SK-N-SH (cell line): ENCODE data around the gene SCARF1. TPM values are rescaled to one million over a fixed set of nuclear protein-coding genes. Genes with fewer than 3 reads are reported as not detected.

Source experiments
- CTCF ChIA-PET: fragments of 300-600, 350-600 bp; formaldehyde crosslinking; extraction: SDS; loops from one replicate; lab custom pipeline; 2021; lab: Yijun Ruan, JAX
- POLR2A ChIA-PET: fragments of 350-600 bp; sonication (Branson Sonifier 250); formaldehyde crosslinking; extraction: SDS; loops from one replicate; lab custom pipeline; 2020; ENCODE audit warnings: antibody characterized with exemption, inconsistent platforms; lab: Yijun Ruan, JAX
- DNase-seq: peaks from one replicate; pipeline ENCODE4 v3.0.0; 2012
- H2AFZ ChIP-seq: fragments of 200-600 bp; sonication (generic); 2 replicates; pipeline ENCODE4 v1.8.1; 2016; ENCODE audit warnings: antibody characterized with exemption, mild to moderate bottlenecking, low read depth
- H3F3A ChIP-seq: fragments of 200-600 bp; sonication (generic); replicated peaks from 2 replicates; pipeline ENCODE3; 2016; ENCODE audit warnings: antibody characterized with exemption, mild to moderate bottlenecking; ENCODE audit not compliant: insufficient read depth
- H3K27ac ChIP-seq, 2 experiments: fragments of 200-500 bp in 1 of 2; fragments of 200-600 bp in 1 of 2; sonication (Bioruptor generic) in 1 of 2; sonication (generic), shearing (Covaris generic) in 1 of 2; 2 replicates each; pipeline versions ENCODE4 v1.5.1 to v1.6.1; 2014 to 2016; ENCODE audit warnings: low read depth in 2 of 2, inconsistent platforms in 1 of 2, low read length in 1 of 2, mild to moderate bottlenecking in 1 of 2, mixed read lengths in 1 of 2
- H3K27me3 ChIP-seq: fragments of 200-600 bp; sonication (generic), shearing (Covaris generic); 2 replicates; pipeline ENCODE4 v1.6.1; 2016; ENCODE audit warnings: mixed run types; ENCODE audit not compliant: insufficient read depth
- H3K36me3 ChIP-seq, 2 experiments: fragments of 200-500 bp in 1 of 2; fragments of 200-600 bp in 1 of 2; sonication (Bioruptor generic) in 1 of 2; sonication (generic) in 1 of 2; replicated peaks in 1 of 2; 2 replicates each; pipeline versions ENCODE3 to v1.5.1; 2014 to 2016; ENCODE audit warnings: low read length in 1 of 2, mild to moderate bottlenecking in 1 of 2; ENCODE audit not compliant: insufficient read depth in 2 of 2, control insufficient read depth in 1 of 2
- H3K4me1 ChIP-seq, 2 experiments: fragments of 200-500 bp in 1 of 2; fragments of 200-600 bp in 1 of 2; sonication (Bioruptor generic) in 1 of 2; sonication (generic), shearing (Covaris generic) in 1 of 2; 2 replicates each; pipeline versions ENCODE4 v1.5.1 to v1.6.1; 2014 to 2016; ENCODE audit warnings: low read depth in 1 of 2, low read length in 1 of 2, mixed run types in 1 of 2; ENCODE audit not compliant: insufficient read depth in 2 of 2, control insufficient read depth in 1 of 2
- H3K4me2 ChIP-seq: fragments of 200-600 bp; sonication (generic), shearing (Covaris generic); 2 replicates; pipeline ENCODE4 v1.6.1; 2017; ENCODE audit warnings: mixed run types
- H3K4me3 ChIP-seq, 2 experiments: fragments of 200-500 bp in 1 of 2; fragments of 200-600 bp in 1 of 2; sonication (Bioruptor generic) in 1 of 2; sonication (generic), shearing (Covaris generic) in 1 of 2; 2 replicates each; pipeline versions ENCODE4 v1.5.1 to v1.8.1; 2014 to 2016; ENCODE audit warnings: low read depth in 2 of 2, inconsistent platforms in 1 of 2, low read length in 1 of 2, mild to moderate bottlenecking in 1 of 2, mixed read lengths in 1 of 2, moderate library complexity in 1 of 2
- H3K79me2 ChIP-seq: fragments of 200-600 bp; sonication (generic); 2 replicates; pipeline ENCODE4 v1.8.1; 2017; ENCODE audit warnings: mild to moderate bottlenecking; ENCODE audit not compliant: insufficient read depth
- H3K9ac ChIP-seq: fragments of 200-600 bp; sonication (generic); 2 replicates; pipeline ENCODE4 v1.6.1; 2017; ENCODE audit warnings: mixed run types
- H3K9me2 ChIP-seq: fragments of 200-600 bp; sonication (generic); 2 replicates; pipeline ENCODE4 v1.6.1; 2017; ENCODE audit warnings: mixed run types
- H3K9me3 ChIP-seq: fragments of 200-600 bp; sonication (generic); 2 replicates; pipeline ENCODE4 v1.6.1; 2017; ENCODE audit warnings: mixed run types, mild to moderate bottlenecking, moderate library complexity
- H4K20me1 ChIP-seq: fragments of 200-600 bp; sonication (generic); 2 replicates; pipeline ENCODE4 v1.6.1; 2017; ENCODE audit warnings: mild to moderate bottlenecking, mixed run types; ENCODE audit not compliant: insufficient read depth
- CHD2 ChIP-seq: fragments of 150-350 bp; IDR thresholded peaks from 2 replicates; pipeline ENCODE4 v1.6.1; 2018; ENCODE audit warnings: low read length; ENCODE audit not compliant: partially characterized antibody
- EP300 ChIP-seq, 2 experiments: IDR thresholded peaks; 2 replicates each; pipeline versions ENCODE4 v1.4.0 to v1.6.1; 2012; ENCODE audit warnings: borderline replicate concordance in 1 of 2, low read depth in 1 of 2, low read length in 1 of 2
- FOXJ3 ChIP-seq: sonication (generic); formaldehyde crosslinking; IDR thresholded peaks from 2 replicates; pipeline ENCODE4 v1.5.1; 2020; ENCODE audit warnings: mild to moderate bottlenecking, missing genetic modification reagents
- FOXM1 ChIP-seq: IDR thresholded peaks from 2 replicates; pipeline ENCODE4 v1.4.0; 2012; ENCODE audit warnings: low read depth, mild to moderate bottlenecking
- GABPA ChIP-seq: IDR thresholded peaks from 2 replicates; pipeline ENCODE4 v1.4.0; 2012; ENCODE audit warnings: low read depth, mild to moderate bottlenecking
- GATA2 ChIP-seq: sonication (generic); formaldehyde crosslinking; IDR thresholded peaks from 2 replicates; pipeline ENCODE4 v1.5.0; 2020; ENCODE audit warnings: mild to moderate bottlenecking, missing genetic modification reagents
- JUND ChIP-seq: IDR thresholded peaks from 2 replicates; pipeline ENCODE4 v1.4.0; 2012
- MEF2A ChIP-seq: IDR thresholded peaks from 2 replicates; pipeline ENCODE4 v1.4.0; 2012; ENCODE audit warnings: low read depth, borderline replicate concordance
- MXI1 ChIP-seq: IDR thresholded peaks from 2 replicates; pipeline ENCODE4 v1.6.1; 2012; ENCODE audit warnings: mild to moderate bottlenecking, low read depth, low read length, improper control_type of control experiment
- NRF1 ChIP-seq: IDR thresholded peaks from 2 replicates; pipeline ENCODE4 v1.6.1; 2012; ENCODE audit warnings: low read depth, mild to moderate bottlenecking, low read length
- PBX3 ChIP-seq: IDR thresholded peaks from 2 replicates; pipeline ENCODE4; 2012
- RAD21 ChIP-seq: IDR thresholded peaks from 2 replicates; pipeline ENCODE4 v1.6.1; 2012; ENCODE audit warnings: mild to moderate bottlenecking, low read length
- RCOR1 ChIP-seq: fragments of 150-350 bp; IDR thresholded peaks from 2 replicates; pipeline ENCODE4 v1.6.1; 2017; ENCODE audit warnings: antibody characterized with exemption, low read length
- TAF1 ChIP-seq: IDR thresholded peaks from 2 replicates; pipeline ENCODE4 v1.6.1; 2012; ENCODE audit warnings: low read depth, mild to moderate bottlenecking, low read length, moderate library complexity, borderline replicate concordance
- TCF12 ChIP-seq: IDR thresholded peaks from 2 replicates; pipeline ENCODE4 v1.4.0; 2012
- USF2 ChIP-seq: fragments of 150-350 bp; IDR thresholded peaks from 2 replicates; pipeline ENCODE4 v1.6.1; 2017; ENCODE audit warnings: antibody characterized with exemption, low read length, low read depth, borderline replicate concordance
- YY1 ChIP-seq: IDR thresholded peaks from 2 replicates; pipeline ENCODE4 v1.4.0; 2012; ENCODE audit warnings: low read depth, mild to moderate bottlenecking
- ZBTB33 ChIP-seq: IDR thresholded peaks from 2 replicates; pipeline ENCODE4 v1.4.0; 2012; ENCODE audit warnings: low read depth, borderline replicate concordance
- WGBS: methylation state at CpG from one replicate; pipeline ENCODE4 v1.1.6; 2017; ENCODE audit warnings: low lambda C conversion rate; 5-methylcytosine and 5-hydroxymethylcytosine counted together
- polyA plus RNA-seq, 3 experiments: library from polyadenylated mRNA; depleted of rRNA; stranded (reverse); fragments of >200 nt; gene quantifications; 2 replicates each; pipeline ENCODE4 v1.2.3, GENCODE V29; 2012
- TF ChIP-seq, protein P1 (sequence below): fragments of 150-350 bp; IDR thresholded peaks from 2 replicates; pipeline ENCODE4 v1.6.1; 2016; ENCODE audit warnings: mild to moderate bottlenecking, low read depth, low read length

Gene SCARF1
- polyA plus RNA-seq, 1 of the 3 experiments (the other 2 are of a cell fraction) = 0.39 TPM

GRCh38 chr17:1598399-1599095, 47.0 kb downstream of the SCARF1 start:
- Histone ChIP-seq H3K4me2 (no peak overlapping the region), H3K79me2 (no peaks in the 10 kb centered on the region), H3K36me3 (no peaks in the 10 kb centered on the region), H3K9me2 (no peaks in the 10 kb centered on the region), H3F3A (no peaks in the 10 kb centered on the region), H3K27me3 (no peaks in the 10 kb centered on the region), H4K20me1 (no peaks in the 10 kb centered on the region), H3K4me1 (no peaks in the 10 kb centered on the region), H2AFZ (no peak overlapping the region), H3K4me3 (no peak overlapping the region), H3K27ac (no peak overlapping the region), H3K9ac (no peak overlapping the region), H3K9me3 (no peaks in the 10 kb centered on the region)
- DNase-seq = no peak
- ChIA-PET CTCF (no interaction called here), POLR2A (no interaction called here)
- 91% methylated on average over 8 of the region's 8 CpGs for WGBS
- no peak for TF ChIP-seq TCF12
- TF ChIP-seq YY1 = no peak
- TF ChIP-seq, protein P1, sequence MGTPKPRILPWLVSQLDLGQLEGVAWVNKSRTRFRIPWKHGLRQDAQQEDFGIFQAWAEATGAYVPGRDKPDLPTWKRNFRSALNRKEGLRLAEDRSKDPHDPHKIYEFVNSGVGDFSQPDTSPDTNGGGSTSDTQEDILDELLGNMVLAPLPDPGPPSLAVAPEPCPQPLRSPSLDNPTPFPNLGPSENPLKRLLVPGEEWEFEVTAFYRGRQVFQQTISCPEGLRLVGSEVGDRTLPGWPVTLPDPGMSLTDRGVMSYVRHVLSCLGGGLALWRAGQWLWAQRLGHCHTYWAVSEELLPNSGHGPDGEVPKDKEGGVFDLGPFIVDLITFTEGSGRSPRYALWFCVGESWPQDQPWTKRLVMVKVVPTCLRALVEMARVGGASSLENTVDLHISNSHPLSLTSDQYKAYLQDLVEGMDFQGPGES = no peak
- no peak for TF ChIP-seq GABPA
- TF ChIP-seq RCOR1 = no peak
- no peak for TF ChIP-seq PBX3
- no peak for TF ChIP-seq MXI1
- no peak for TF ChIP-seq ZBTB33
- TF ChIP-seq JUND = no peak
- no peak for TF ChIP-seq USF2
- no peak for TF ChIP-seq EP300 (IDR thresholded peaks at IDR 0.05; ENCODE audit: borderline replicate concordance in 1 of 2, low read depth in 1 of 2, low read length in 1 of 2)
- no peak for TF ChIP-seq RAD21
- no peak for TF ChIP-seq FOXJ3 (CRISPR knock-in tag)
- no peak for TF ChIP-seq TAF1
- no peak for TF ChIP-seq NRF1
- TF ChIP-seq MEF2A = no peak
- TF ChIP-seq FOXM1 = no peak
- no peak for TF ChIP-seq GATA2 (CRISPR knock-in tag)
- TF ChIP-seq CHD2 = no peak
